HCT116 (cell line): Measurements from ENCODE around the gene CCDC89. TPM values are rescaled to one million over a fixed set of nuclear protein-coding genes. Genes with fewer than 3 reads are reported as not detected.

Experiments
- ATAC-seq: fragments of 200-7000 bp; cut with Tn5 transposase; 2 replicates; pipeline ENCODE4 v1.9.1; 2020; ENCODE audit warnings: mild to moderate bottlenecking, moderate library complexity
- BruUV-seq: library from RNA; stranded (reverse); fragments of 400-500 nt; replicated peaks from 2 replicates; lab custom pipeline; 2021; lab: Mats Ljungman, UMichigan
- CTCF ChIA-PET: fragments of 300-600 bp; sonication (Branson Sonifier 250); formaldehyde crosslinking; loops from one replicate; lab custom pipeline; 2021; ENCODE audit warnings: antibody characterized with exemption; lab: Charles Lee
- POLR2A ChIA-PET: fragments of 300-600, 350-600 bp; sonication (Branson Sonifier 250); formaldehyde crosslinking; loops from one replicate; lab custom pipeline; 2021; ENCODE audit warnings: antibody characterized with exemption; lab: Charles Lee
- RAD21 ChIA-PET, 2 experiments: fragments of 300-600 bp; sonication (Branson Sonifier 250); formaldehyde crosslinking; loops; one replicate each; lab custom pipeline; 2023; ENCODE audit warnings: low total read pairs in 2 of 2; ENCODE audit not compliant: uncharacterized antibody in 2 of 2, unreplicated experiment in 2 of 2, low non-redundant PET in 1 of 2; lab: Charles Lee
- DNase-seq: peaks from one replicate; pipeline ENCODE4 v3.0.0-alpha.2; 2010; ENCODE audit warnings: low read depth, low spot score
- H2AFZ ChIP-seq: fragments of 200-600 bp; shearing (Covaris generic), sonication (generic); 2 replicates; pipeline ENCODE4 v1.6.1; 2017; ENCODE audit warnings: low read depth, mixed run types, mixed read lengths, antibody characterized with exemption, low read length; ENCODE audit not compliant: poor library complexity, severe bottlenecking
- H3K27ac ChIP-seq: 2 replicates; pipeline ENCODE4 v1.5.1; 2012; ENCODE audit warnings: low read depth, low read length
- H3K27me3 ChIP-seq: fragments of 200-600 bp; sonication (generic); 2 replicates; pipeline ENCODE4 v1.6.1; 2016; ENCODE audit warnings: mixed run types, low read length, mixed read lengths; ENCODE audit not compliant: insufficient read depth
- H3K36me3 ChIP-seq, 2 experiments: fragments of 200-500 bp in 1 of 2; fragments of 200-600 bp in 1 of 2; sonication (Bioruptor generic) in 1 of 2; sonication (generic) in 1 of 2; 2 replicates each; pipeline versions ENCODE4 v1.5.1 to v1.6.1; 2014 to 2016; ENCODE audit warnings: low read length in 2 of 2, inconsistent platforms in 1 of 2, mixed read lengths in 1 of 2, mixed run types in 1 of 2; ENCODE audit not compliant: insufficient read depth in 2 of 2, control insufficient read depth in 1 of 2
- H3K4me1 ChIP-seq, 2 experiments: fragments of 200-600 bp in 1 of 2; sonication (generic) in 1 of 2; 2 replicates each; pipeline versions ENCODE4 v1.5.1 to v1.6.1; 2012 to 2017; ENCODE audit warnings: low read length in 2 of 2, inconsistent platforms in 1 of 2, mild to moderate bottlenecking in 1 of 2, mixed read lengths in 1 of 2, mixed run types in 1 of 2, moderate library complexity in 1 of 2; ENCODE audit not compliant: insufficient read depth in 2 of 2, control insufficient read depth in 1 of 2
- H3K4me2 ChIP-seq: fragments of 200-600 bp; sonication (generic); 2 replicates; pipeline ENCODE4 v1.6.1; 2017; ENCODE audit warnings: mixed run types, low read length, mixed read lengths
- H3K4me3 ChIP-seq, 2 experiments: fragments of 200-600 bp in 1 of 2; sonication (generic) in 1 of 2; replicated peaks in 1 of 2; 2 replicates each; pipeline ENCODE4 v1.5.1; 2011 to 2016; ENCODE audit warnings: low read length in 2 of 2, control low read depth in 1 of 2, low read depth in 1 of 2, mild to moderate bottlenecking in 1 of 2, mixed read lengths in 1 of 2, mixed run types in 1 of 2
- H3K79me2 ChIP-seq: fragments of 200-600 bp; sonication (generic); 2 replicates; pipeline ENCODE4 v1.6.1; 2017; ENCODE audit warnings: mild to moderate bottlenecking, mixed run types, low read length, moderate library complexity, mixed read lengths; ENCODE audit not compliant: insufficient read depth
- H3K9ac ChIP-seq: fragments of 200-600 bp; sonication (generic); 2 replicates; pipeline ENCODE4 v1.6.1; 2016; ENCODE audit warnings: low read length, mixed read lengths
- H3K9me2 ChIP-seq: fragments of 200-600 bp; sonication (generic), shearing (Covaris generic); 2 replicates; pipeline ENCODE4 v1.6.1; 2017; ENCODE audit warnings: mixed run types, mild to moderate bottlenecking, moderate library complexity; ENCODE audit not compliant: insufficient read depth
- H3K9me3 ChIP-seq, 2 experiments: fragments of 200-500 bp in 1 of 2; fragments of 200-600 bp in 1 of 2; sonication (Bioruptor generic) in 1 of 2; sonication (generic) in 1 of 2; 2 replicates each; pipeline ENCODE4 v1.6.1; 2014 to 2017; ENCODE audit warnings: low read length in 2 of 2, mixed read lengths in 2 of 2, inconsistent platforms in 1 of 2, low read depth in 1 of 2, mild to moderate bottlenecking in 1 of 2, mixed run types in 1 of 2, moderate library complexity in 1 of 2; ENCODE audit not compliant: control insufficient read depth in 1 of 2, insufficient read depth in 1 of 2
- H4K20me1 ChIP-seq: fragments of 200-600 bp; sonication (generic), shearing (Covaris generic); 2 replicates; pipeline ENCODE4 v1.6.1; 2017; ENCODE audit warnings: mixed run types, mild to moderate bottlenecking, moderate library complexity; ENCODE audit not compliant: insufficient read depth
- CBX3 ChIP-seq: IDR thresholded peaks from 2 replicates; pipeline ENCODE4 v1.6.1; 2012; ENCODE audit warnings: low read depth
- CEBPB ChIP-seq: IDR thresholded peaks from 2 replicates; pipeline ENCODE4 v1.6.1; 2012; ENCODE audit warnings: low read depth
- EZH2 ChIP-seq: fragments of 200-600 bp; sonication (generic); IDR thresholded peaks from 2 replicates; pipeline ENCODE4 v1.6.1; 2017; ENCODE audit warnings: antibody characterized with exemption, mixed run types
- EZH2phosphoT487 ChIP-seq: fragments of 200-600 bp; IDR thresholded peaks from 2 replicates; pipeline ENCODE4 v1.6.1; 2018; ENCODE audit warnings: antibody characterized with exemption, borderline replicate concordance
- POLR2A ChIP-seq: IDR thresholded peaks from 2 replicates; pipeline ENCODE4 v1.7.0; 2011; ENCODE audit warnings: borderline replicate concordance; ENCODE audit not compliant: insufficient read depth, insufficient read length; ENCODE audit errors: extremely low read depth
- POLR2AphosphoS5 ChIP-seq: IDR thresholded peaks from 2 replicates; pipeline ENCODE4 v1.6.1; 2011; ENCODE audit warnings: mild to moderate bottlenecking, low read depth, low read length, moderate library complexity
- TCF7L2 ChIP-seq: IDR thresholded peaks from 2 replicates; pipeline ENCODE4 v1.7.0; 2011; ENCODE audit warnings: borderline replicate concordance, inconsistent platforms; ENCODE audit not compliant: insufficient read depth, insufficient read length; ENCODE audit errors: extremely low read depth
- YY1 ChIP-seq: IDR thresholded peaks from 2 replicates; pipeline ENCODE4 v1.6.1; 2011; ENCODE audit warnings: low read length, low read depth, moderate library complexity, mild to moderate bottlenecking; ENCODE audit not compliant: insufficient replicate concordance; ENCODE audit errors: extremely low read depth
- intact Hi-C: fragments of 100-400 bp; cut with micrococcal nuclease; formaldehyde crosslinking; loops from 2 replicates; pipeline ENCODE4 v1.10.0; 2022
- total RNA-seq: library from RNA; stranded (reverse); gene quantifications from one replicate; pipeline ENCODE4 v1.2.1, GENCODE V29; 2021; ENCODE audit not compliant: unreplicated experiment
- TF ChIP-seq, protein P1 (sequence below): IDR thresholded peaks from 2 replicates; pipeline ENCODE4 v1.6.1; 2011; ENCODE audit warnings: mild to moderate bottlenecking, low read length, moderate library complexity; ENCODE audit not compliant: insufficient replicate concordance; ENCODE audit errors: extremely low read depth
- TF ChIP-seq, protein P2 (sequence below): IDR thresholded peaks from 2 replicates; pipeline ENCODE4 v1.6.1; 2012; ENCODE audit warnings: low read depth

Gene CCDC89
- total RNA-seq, 1 experiment from 2014 or later: 0.22 TPM

DNA sequence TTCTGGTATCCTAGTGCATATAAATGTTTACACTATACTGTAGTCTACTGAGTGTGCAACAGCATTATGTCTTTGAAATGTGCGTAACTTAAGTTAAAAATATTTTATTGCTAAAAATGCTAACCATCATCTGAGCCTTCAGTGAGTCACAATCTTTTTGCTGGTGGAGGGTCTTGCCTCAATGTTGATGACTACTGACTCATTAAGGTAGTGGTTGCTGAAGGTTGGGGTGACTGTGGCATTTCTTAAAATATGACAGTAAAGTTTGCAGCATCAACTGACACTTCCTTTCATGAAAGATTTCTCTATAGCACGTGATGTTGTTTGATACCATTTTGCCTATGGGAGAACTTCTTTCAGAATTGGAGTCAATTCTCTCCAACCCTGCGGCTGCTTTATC is 12.6 kb downstream of the CCDC89 start:
- H3K4me1 ChIP-seq: no peaks in the 10 kb centered on the region
- no peaks in the 10 kb centered on the region for H3K9me3 ChIP-seq
- BruUV-seq: no TSS peak
- RAD21 ChIA-PET: no interaction called here
- no peak overlapping the region for H3K4me2 ChIP-seq
- no peak overlapping the region for H3K27ac ChIP-seq
- ATAC-seq (no peak), DNase-seq (no peak)
- no peak overlapping the region for H3K9ac ChIP-seq
- intact Hi-C loops: no loop called here
- H3K36me3 ChIP-seq: no peaks in the 10 kb centered on the region
- no peaks in the 10 kb centered on the region for H3K9me2 ChIP-seq
- H3K4me3 ChIP-seq: no peak overlapping the region
- H2AFZ ChIP-seq: no peak overlapping the region
- TF ChIP-seq TCF7L2: no peak
- no peak for TF ChIP-seq EZH2
- no peak for TF ChIP-seq YY1
- TF ChIP-seq CBX3: no peak
- TF ChIP-seq, protein P1, sequence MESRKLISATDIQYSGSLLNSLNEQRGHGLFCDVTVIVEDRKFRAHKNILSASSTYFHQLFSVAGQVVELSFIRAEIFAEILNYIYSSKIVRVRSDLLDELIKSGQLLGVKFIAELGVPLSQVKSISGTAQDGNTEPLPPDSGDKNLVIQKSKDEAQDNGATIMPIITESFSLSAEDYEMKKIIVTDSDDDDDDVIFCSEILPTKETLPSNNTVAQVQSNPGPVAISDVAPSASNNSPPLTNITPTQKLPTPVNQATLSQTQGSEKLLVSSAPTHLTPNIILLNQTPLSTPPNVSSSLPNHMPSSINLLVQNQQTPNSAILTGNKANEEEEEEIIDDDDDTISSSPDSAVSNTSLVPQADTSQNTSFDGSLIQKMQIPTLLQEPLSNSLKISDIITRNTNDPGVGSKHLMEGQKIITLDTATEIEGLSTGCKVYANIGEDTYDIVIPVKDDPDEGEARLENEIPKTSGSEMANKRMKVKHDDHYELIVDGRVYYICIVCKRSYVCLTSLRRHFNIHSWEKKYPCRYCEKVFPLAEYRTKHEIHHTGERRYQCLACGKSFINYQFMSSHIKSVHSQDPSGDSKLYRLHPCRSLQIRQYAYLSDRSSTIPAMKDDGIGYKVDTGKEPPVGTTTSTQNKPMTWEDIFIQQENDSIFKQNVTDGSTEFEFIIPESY: no peak
- no peak for TF ChIP-seq POLR2A
- TF ChIP-seq EZH2phosphoT487: no peak
- TF ChIP-seq, protein P2, sequence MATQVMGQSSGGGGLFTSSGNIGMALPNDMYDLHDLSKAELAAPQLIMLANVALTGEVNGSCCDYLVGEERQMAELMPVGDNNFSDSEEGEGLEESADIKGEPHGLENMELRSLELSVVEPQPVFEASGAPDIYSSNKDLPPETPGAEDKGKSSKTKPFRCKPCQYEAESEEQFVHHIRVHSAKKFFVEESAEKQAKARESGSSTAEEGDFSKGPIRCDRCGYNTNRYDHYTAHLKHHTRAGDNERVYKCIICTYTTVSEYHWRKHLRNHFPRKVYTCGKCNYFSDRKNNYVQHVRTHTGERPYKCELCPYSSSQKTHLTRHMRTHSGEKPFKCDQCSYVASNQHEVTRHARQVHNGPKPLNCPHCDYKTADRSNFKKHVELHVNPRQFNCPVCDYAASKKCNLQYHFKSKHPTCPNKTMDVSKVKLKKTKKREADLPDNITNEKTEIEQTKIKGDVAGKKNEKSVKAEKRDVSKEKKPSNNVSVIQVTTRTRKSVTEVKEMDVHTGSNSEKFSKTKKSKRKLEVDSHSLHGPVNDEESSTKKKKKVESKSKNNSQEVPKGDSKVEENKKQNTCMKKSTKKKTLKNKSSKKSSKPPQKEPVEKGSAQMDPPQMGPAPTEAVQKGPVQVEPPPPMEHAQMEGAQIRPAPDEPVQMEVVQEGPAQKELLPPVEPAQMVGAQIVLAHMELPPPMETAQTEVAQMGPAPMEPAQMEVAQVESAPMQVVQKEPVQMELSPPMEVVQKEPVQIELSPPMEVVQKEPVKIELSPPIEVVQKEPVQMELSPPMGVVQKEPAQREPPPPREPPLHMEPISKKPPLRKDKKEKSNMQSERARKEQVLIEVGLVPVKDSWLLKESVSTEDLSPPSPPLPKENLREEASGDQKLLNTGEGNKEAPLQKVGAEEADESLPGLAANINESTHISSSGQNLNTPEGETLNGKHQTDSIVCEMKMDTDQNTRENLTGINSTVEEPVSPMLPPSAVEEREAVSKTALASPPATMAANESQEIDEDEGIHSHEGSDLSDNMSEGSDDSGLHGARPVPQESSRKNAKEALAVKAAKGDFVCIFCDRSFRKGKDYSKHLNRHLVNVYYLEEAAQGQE: no peak
- TF ChIP-seq CEBPB: no peak
- no peak for TF ChIP-seq POLR2AphosphoS5
- no peaks in the 10 kb centered on the region for H3K27me3 ChIP-seq
- no peaks in the 10 kb centered on the region for H4K20me1 ChIP-seq
- POLR2A ChIA-PET: no interaction called here
- CTCF ChIA-PET: no interaction called here
- H3K79me2 ChIP-seq: no peaks in the 10 kb centered on the region
